ENCODE data around the gene CHN2.

CHN2 gene

DNA sequence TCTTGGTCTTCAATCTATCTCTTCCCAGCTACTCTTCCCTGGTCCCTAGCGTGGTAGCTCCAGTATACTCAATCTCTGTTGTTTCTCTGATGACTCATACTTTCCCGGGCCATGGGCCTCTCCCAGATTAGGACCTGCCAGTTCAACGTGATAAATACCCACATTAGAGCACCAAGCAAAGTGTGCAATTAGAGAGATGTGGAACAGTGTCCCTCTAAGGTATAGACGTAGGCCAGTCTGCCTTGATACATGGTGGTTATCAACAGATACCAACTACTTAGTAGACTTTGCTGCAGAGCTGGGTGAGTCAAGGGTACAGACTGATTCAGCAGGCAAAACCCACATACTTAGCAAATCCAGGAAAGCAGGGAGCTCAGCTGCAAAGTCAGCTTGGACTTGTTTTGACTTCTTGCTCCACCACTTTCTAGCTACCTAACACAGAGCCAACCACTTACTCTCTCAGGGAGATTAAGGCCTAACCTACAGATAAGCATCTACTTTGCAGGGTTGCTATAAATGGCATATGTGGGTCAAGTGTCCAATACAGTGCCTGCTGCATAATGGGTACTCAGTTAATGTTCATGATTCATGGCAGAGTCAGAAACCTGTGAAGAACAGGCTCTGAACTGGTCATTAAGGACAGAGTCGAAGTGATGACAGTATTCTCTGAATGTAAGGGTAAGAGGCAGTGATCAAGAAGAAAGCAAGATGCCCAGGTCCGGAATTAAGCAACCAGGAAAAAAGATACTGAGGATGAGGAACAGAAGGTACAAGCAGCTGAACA lies 176.1 kb downstream of the CHN2 start:
- no peak for DNase-seq

DNA sequence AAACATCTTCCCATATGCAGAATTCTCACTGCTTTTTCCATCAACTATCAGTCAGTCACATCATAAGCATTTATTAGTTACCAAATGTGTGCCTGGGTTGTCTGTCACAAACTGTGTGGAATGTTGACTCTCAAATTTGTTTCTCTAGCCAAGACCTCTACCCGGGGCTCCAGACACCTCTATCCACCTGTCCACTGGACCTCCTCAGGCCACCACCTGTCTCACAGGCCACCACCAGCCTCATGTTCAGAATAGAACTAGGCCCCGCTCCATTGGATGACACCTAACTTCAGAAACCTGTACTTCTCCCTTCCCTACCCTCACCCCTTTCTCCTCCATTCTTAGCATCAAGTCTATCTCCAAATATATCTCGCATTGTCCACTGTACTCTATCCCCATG lies 176.9 kb downstream of the CHN2 start:
- no peak for DNase-seq

DNA sequence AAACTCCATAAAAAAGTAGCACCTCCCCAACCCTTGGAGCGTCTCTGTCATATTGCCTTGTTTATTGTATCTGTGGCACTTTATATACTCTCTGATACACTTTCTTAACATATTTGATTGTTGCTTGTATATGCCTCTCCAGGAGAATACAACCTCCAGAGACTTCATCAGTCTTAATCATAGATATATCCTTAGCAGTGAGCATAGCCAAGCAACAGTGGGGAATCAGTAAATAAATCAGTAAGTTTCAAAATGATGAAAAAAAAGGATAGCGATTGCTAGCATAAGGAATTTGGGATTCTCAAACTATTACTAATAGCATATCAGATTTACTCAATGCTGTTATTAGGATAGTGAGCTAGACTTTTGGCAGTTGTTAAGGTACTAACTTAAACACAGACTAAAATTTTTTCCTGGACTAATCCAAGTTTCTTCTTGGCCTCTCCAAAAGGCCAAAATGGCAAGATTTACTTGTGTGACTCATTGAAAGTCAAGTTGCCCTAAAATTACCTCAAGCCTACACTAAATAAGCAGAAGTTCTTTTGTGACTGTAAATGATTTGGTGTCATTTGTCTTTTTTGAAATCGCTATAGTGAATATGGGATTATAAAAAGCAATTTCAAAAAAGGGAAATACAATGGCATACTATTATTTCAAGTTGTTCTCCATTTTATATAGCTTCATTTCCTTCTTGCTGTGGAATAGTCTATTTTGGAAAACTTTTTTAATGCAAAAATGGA lies 177.9 kb downstream of the CHN2 start:
- no peak for DNase-seq

DNA sequence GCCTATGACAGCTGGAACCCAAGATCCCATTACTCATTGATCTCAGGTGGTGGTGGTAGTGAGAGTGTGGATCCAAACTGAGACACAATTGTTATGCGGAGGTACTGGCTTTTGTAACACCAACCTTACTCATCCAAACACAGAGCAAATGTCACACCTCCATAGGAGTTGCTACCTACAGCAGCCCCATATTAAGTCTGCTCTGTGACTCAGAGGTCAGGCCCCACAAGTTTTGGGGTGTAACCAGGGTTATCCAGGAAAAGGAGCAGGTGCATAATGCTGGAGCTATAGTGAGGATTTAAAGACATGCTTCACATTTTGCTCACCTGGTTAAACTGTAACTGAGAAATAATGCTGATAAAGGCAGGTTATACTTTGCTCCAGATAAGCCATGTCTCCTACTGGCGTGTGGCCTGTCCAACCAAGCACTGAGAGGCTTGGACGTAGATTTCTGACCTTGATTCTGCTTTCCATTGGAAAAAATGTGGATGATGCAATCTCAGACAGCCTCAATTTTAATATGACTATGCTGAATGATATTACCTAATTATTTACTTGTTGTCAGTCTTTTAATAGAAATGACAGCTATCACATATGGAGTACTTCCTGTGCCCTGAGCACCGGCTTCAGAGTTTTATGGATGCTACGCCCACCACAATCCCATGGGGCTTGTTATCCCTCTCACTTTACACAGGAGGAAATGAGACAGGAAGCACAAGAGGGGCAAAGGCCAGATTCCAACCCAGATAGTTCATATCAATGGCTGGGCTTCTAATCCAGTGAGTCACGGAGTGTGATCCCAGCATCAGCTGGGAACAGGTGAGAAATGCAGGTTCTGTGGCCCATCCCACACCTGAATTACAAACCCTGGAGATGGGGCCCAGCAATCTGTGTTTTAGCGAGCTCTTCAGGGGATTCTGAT lies 181.3 kb downstream of the CHN2 start:
- no peak for DNase-seq

DNA sequence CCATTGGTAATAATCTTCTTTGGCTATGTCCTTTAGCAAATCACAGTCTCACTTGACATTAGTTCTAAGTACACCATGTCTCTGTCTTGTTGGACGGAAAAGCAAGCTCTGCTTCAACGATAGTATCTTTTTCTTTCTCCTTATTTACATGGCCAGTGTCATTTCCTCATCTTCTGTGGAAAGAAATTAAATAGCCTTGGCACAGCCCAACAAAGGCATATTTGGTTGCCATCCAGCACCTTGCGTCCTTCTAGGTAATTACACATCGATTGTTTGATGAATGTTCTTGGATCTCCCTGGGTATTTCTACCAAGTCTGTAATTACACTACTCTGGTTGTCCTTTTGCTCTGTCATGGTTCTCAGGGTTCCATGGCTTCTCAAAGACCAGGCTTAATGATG lies 183.1 kb downstream of the CHN2 start:
- DNase-seq: no peak

DNA sequence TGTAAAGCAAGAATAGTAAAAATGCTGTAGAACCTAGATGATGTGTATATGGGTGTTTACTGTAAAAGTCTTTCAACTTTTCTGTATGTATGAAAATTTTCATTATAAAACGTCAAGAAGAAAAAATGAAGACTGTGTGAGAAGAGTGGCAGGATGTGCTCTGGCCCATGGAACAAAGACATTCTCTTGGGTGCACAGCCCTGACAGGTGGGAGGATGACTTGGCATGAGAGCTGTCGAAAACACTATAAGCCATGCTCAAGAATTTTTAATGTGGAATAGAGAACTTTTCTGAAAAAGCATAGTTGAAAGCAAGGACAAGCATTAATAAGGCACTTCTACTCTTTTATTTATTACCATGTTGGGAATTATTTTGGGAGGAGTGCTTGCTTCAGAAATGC lies 185.0 kb downstream of the CHN2 start:
- DNase-seq: no peak

DNA sequence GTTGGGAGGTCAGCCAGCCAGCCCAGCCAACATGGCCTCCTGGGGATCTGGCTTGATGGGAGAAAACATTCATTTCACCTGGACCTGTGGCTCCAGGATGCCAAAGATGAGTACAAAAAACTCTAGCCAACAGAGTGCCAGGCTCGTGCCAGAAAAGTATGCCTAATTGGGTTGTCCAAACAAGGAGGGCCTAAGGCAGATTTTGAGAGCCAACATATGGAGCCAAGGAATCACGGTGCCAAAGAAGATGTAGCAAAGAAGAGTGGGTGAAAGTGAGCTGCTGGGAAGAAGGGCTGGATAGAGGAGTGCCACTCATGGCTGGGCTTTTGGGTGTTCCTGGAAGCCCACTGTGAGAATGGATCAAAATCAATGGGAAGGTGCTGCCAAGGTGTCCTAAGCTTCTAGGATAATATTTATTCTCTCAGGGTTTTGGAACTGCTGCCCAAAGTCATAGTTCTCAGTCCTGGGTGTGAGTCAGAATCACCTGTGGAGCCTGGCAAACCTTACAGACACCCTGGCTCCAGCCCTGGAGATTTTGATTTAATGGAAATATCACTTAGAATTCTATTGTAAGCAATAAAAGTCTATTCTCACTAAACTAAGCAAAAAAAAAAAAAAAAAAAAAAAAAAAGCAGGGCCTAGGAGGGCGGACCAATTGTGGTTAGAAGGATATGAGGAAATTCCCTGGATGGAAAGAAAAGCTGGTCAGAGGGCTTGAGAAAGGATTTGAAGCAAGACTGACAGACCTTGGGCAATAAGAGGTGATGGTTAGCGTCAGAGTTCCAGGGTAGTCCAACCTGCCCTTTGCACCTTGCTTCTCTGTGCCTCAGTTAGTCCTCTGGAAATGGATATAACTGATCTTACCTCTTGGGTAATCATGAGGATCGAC lies 186.9 kb downstream of the CHN2 start:
- DNase-seq: no peak

DNA sequence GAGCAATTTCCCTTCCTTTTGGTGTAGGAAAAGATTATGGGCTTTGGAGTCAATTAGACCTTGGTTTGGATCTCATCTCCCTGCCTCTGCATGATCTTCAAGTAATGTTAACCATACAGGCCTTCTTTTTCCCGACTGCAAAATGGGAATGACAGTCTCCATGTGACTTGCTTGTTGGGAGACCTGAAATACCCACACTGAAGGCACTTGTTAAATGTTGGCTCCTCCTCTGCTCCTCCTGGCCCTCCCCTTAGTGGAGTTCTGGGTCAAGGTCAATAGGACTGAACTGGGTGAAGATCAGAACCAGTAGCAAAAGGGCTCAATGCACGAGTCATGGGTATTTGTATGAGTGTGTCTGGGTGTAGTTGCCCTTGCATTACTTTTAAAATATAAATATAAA lies 189.7 kb downstream of the CHN2 start:
- DNase-seq: no peak

DNA sequence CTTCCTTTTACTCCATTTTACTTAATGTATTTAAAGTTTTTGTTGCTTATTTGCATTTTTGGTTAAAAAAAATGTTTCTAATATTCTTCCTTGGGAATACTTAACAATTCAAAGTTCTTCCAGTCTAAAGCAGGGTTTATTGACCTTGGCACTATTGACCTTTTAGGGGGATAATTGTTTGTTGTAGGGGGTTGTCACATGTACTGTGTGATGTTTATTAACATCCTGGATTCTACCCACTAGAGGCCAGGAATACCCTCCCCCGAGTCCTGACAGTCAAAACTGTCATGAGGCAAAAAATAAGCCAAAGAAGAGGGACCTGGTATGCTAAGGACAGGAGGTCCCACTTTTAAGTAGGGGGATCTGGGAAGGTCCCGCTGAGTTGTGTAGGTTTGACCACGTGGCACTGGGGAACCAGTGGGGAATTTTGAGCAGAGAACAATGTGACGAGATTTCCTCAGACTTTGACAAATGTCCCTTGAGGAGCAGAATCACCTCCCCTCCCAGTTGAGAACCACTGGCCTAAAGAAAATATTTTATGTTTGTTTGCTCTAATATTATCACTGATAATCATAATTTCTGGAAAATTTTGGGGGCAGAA lies 190.7 kb downstream of the CHN2 start:
- DNase-seq: no peak

DNA sequence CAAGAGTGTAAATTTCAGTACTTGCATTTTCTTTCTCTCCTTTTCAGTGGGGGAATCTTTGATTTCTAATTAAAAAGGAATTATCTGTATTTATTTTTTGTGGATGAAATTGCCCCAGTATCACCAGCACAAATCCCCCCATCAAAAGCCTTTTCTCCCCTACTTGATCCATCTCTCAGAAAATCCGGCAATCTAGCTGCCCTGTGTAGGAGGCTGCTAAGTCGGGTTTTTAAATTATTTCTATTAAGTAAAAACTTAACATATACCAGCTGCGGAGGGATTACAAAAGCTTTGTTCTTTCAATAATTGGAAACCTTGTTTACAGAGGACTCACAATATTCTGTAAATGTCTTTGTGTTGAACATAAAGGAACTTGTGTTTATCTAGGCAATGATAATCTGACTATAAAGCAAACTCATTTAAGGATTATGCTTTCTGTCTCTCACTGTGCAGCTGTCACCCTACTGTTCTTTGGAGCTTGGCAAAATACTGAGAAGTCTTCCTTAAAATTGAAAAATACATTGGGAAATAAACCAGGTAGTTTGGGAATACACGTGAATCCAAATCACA lies 191.7 kb downstream of the CHN2 start:
- DNase-seq: peak in 1 of 2 donors; percentile 16

DNA sequence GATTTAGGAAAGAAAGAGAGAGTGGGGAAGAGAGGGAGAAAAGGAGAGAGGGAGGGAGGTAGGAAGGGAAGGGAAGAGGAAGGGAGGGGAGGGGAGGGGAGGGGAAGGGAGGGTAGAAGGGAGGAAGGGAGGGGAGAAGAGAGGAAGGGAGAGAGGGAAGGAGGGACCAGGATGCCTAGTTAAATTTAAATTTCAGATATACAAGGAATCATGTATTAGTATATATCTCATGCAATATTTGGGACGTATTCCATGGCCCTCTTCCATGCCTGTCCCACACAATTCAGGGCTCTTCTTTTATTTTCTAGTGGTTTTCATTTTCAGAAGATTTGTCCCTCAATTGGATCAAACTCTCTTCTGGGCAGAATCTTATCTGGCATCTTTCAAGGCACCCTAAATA lies 196.7 kb downstream of the CHN2 start:
- no peak for DNase-seq

DNA sequence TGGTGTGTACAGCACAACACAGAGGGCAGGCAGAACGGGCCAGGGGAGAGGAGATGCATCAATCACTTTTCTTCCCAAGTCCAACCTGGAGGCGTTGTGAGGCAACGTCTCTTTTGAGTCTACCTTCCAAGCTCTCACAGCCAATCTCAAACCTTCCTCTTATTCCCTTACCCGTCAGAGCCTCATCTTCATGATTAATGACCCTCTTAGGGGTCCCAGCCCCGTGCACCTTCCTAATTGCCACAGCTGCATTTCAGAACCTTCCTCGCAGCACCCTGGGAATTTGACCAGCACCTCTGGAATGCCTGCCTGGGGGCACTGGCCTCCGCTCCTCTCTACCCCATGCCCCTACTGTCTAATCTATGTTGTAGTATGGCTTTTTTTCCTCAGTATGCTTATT lies 199.7 kb downstream of the CHN2 start:
- DNase-seq: no peak

DNA sequence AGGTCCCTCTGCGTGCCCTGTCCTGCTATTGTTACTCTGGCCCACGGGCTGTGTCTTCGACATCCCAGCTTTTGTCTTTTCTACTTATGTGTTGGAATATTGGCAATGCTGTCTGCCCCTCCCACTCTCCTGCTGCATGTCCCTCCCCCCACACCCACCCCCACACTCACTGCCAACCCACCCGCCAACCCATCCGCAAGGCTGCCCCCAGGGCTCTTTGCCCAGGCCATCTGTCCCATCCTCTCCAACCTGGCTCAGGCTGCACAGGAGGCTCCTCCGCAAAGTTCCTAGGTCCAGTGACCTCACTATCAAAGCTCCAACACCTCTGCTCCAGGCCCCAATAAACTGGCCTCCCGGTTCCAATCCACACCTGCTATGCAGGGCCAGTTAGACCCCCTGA lies 202.0 kb downstream of the CHN2 start:
- DNase-seq: no peak

DNA sequence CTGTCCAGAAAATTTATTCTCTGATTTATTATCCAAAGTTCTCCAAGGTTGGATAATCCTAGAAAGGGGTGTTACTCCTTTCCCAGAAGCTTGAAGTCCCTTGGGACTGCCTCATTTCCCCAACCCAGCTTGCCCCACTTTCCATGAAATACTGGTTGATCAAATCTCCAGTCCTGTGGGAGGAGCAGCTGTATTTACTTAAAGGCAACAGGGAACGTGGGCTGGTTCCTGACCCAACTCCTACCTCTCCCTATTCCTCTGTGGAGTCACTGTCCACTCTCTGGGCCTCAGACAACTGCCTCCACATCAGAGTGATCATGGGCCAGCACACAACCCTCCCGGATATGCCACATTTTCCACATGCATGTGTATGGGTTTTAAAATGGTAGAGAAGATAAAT lies 202.8 kb downstream of the CHN2 start:
- no peak for DNase-seq

DNA sequence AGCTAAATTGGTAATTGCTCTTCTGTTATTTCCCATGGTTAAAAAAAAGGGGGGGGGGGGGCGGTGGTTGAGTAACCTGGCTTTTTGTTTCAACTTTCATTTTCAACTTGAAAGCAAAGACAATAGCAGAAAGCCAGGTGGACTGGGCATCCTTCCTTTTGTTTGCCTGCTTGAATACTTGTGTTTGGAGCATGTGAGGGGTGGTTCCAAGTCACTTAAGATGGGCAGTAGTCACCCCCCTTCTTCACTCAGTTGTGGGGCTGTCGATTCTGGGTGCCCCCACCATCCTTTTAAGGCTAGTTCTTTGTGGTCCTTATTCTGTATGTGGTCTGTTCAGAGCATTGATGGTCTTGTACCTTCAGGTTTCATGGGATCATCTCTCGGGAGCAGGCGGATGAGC lies 203.4 kb downstream of the CHN2 start:
- no peak for DNase-seq

DNA sequence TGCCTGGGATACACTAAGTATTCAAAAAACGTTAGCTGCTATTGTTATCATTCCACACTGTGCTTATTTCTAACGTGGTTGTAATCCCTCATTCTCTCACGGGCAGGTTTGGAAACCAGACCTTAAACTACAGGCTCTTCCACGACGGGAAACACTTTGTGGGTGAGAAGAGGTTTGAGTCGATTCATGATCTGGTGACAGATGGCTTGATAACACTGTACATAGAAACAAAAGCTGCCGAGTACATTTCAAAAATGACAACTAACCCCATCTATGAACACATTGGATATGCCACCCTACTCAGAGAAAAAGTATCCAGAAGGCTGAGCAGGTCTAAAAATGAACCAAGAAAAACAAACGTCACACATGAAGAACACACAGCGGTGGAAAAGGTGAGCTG lies 205.9 kb downstream of the CHN2 start:
- DNase-seq: no peak

DNA sequence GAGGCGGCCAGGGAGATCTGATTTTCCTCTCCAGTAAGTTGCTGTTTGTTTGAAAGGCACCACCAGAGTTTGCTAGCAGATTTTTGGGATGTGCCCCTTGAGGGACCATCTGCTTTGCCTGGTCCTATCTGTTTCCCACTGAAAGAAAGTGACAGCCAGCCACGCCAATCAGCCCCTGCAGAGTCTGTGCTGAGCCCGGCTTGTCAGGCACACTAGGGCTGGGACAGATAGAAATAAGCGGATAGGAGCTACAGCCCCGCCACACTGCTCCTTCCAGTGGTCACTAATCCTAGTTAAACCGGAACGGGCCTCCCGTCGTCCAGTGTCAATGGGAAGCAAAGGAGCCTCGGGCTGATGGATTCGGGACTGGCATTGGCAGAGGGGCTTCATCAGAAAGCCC lies 207.2 kb downstream of the CHN2 start:
- DNase-seq: no peak

DNA sequence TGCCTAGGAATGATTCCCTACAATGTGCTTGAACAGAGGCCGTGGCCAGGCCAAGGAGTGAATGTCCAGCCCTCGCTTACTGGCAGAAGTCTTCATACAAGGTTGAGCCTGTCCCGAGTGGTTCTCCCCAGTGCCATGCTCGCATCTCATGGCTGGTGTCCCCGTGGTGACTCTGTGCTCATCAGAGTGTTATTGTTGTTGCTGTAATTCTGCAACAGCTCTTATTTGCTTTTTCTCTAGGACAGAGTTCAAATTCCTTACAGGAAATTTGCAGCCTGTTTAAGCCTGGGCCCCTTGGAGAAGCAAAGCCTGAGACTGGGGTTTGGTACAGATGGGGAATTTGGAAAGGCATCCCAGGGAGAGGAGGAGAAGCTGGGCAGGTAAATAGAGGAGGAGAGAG lies 211.3 kb downstream of the CHN2 start:
- no peak for DNase-seq

DNA sequence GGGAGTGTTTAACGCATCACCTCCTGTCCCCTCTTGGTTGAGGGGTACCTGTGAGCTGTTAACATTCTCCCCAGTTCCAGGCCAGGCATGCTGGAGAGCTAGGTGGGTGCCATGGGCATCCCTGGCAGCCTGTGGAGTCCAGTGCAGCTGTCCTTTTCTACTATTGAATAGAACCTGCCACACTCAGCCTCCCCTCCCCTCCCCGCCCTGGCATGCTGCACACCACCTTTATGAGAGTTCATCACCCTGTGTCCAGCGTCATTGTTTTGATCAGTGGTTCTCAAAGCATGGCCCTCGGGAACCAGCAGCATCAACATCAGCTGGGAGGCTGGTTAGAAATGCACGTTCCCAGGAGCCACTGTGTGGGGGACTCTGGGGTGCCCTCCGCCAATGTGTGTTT lies 211.8 kb downstream of the CHN2 start:
- DNase-seq: no peak

DNA sequence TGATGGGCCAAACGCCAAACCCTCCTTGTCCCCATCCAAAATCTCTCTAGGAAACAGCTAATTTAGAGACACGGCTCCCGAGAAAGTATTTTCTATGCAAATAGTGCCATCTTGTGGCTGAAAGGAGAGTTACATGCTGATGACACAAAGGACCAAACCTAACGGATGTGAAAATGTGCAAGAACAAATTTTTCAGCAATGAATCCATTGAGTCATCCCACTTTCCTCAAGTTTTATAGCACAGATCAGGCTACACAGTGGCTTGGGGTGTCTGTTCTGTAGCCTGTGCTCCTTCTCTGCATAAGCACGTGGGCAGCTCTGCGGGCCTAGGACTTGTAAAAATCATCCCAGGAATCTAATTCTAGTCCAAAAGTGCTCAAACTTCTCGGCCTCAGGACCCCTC lies 214.3 kb downstream of the CHN2 start:
- DNase-seq: peak; percentile 53 to 59

DNA sequence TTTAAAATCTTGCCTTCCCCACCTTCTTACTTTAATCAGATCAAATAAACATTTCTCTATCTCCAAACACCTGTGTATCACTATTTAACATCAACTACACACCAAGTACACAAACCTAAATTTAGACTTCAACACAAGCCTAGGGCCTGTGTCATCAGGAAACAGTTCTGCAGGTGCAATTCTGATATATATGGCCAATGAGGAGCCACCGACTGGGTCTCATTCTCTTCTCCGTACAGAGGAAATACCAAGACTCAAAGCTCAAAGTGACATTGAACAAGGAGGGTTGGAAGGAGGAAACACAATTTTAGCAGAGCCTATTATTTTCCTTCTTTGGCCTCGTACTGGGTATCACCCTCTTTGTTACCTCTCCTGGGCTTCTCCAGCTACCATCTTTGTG lies 216.4 kb downstream of the CHN2 start:
- DNase-seq: no peak

DNA sequence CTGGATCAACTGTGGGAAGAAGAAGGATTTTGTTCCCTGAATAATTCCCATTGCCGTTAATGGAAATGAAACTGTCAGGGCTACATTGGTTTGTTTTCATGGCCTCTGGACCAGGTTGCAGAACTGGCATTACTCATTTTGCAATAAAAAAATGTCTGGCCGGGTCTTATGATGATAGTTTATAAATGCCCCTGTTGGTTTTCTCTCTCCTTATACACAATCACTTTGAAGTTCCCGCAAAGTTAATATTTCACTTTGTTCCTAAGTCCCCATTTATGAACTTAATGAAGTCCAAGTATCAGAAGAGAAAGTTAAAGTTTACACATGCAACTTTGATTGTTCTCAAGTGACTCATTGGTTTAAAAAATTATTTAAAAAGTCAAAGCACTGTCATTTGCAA lies 218.3 kb downstream of the CHN2 start:
- DNase-seq: no peak
